GM19395 (cell line): Measurements from ENCODE around the gene TAF8.

Source experiments
- ATAC-seq: cut with Tn5 transposase; IDR thresholded peaks from one replicate; pipeline ENCODE4 v1.9.1; 2021; ENCODE audit warnings: mild to moderate bottlenecking, moderate library complexity; ENCODE audit not compliant: unreplicated experiment

TAF8 gene

DNA sequence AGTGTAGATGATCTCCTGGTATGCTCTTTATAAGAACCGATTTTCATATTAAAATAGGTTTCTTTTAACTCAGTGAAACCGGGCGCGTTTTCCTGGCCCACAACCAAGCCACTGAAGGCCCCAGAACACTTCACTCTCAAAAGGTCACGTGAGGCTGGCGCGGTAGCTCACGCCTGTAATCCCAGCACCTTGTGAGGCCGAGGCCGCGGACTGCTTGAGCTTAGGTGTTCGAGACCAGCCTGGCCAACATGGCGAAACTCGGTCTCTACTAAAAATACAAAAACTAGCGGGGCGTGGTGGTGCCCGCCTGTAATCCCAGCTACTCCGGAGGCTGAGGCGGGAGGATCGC, 402 bp upstream of the TAF8 start:
- ATAC-seq, result no peak

DNA sequence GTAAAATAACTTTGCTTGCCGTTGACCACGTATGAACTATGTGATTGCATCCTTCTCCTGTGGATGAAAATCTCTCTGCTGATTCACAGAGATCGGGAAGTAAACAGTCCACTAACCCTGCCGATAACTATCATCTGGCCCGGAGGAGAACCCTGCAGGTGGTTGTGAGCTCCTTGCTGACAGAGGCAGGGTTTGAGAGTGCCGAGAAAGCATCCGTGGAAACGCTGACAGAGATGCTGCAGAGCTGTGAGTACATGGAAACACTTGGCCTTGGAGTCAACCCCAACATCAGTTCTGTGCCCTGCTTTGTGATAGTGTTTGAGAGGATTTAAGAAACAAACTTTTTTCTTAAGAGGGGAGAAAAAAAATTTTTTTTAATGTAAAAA, 937 bp downstream of the TAF8 start:
- no peak for ATAC-seq

DNA sequence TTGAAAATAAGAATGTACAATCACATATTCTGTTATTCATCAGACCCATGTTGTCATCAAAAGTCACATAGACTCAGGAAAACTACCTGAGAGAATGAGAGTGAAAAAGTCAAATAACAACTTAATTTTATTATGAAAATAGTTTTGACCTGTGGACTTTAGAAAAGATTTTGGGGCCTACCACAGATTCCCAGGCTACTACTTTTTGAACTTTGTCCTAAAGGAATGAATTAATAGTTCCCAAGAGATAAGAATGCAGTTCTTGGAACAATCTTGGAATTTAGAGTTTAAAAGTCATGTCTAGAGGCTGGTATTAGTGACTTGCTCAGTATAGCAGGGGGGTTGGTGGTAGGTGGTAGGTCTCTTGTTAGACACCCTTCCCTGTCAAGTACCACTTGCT, 3.3 kb downstream of the TAF8 start:
- no peak for ATAC-seq

DNA sequence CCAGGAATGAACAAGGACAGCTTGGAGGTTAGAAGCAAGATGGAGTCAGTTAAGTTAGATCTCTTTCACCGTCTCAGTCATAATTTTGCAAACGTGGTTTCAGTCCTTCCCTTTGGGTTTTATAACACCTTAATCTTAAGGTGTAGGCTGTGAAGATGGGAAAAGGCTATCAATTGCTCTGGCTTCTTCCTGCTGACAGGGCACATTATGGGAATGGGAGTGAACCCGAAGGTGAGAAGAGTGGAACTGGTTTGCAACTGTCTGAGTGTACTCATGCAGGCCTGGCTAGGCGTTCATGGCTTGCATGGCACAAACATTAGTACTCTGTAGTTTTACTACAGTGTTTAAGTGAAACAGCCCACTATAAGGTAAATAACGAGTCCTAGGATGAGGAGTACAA, 9.4 kb downstream of the TAF8 start:
- ATAC-seq, result no peak

DNA sequence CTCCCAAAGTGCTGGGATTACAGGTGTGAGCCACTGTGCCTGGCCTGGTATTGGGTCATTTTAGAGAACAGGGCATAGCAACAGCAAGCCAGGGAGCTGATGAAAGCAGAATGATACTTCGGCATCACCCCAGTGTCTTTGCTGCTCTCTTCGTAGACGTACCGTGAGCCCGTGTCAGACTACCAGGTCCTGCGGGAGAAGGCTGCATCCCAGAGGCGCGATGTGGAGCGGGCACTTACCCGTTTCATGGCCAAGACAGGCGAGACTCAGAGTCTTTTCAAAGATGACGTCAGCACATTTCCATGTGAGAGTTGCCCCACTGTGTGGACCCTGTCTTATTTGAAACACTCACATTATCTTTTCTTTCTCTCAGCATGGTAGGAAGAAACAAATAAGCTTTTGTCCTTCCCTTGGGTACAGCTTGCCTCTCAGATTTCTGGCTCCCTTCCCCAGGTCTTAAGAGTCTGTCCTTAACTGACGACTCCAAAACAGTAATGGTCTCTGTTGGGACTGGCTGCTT, 15.9 kb downstream of the TAF8 start:
- ATAC-seq, result no peak

DNA sequence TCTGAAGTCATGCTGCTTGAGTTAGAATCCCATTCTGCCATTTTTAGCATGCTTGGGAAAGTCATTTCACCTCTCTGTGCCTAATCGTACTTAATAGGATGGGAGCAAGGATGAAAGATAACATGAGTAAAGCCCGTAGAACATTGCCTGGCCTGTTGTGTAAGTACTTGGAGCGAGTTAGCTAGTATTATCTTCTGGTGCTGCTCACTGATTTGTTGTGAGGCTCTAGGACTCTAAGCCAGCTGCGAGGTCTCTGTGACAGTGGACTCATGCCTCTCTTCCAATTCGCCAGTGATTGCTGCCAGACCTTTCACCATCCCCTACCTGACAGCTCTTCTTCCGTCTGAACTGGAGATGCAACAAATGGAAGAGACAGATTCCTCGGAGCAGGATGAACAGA, 17.8 kb downstream of the TAF8 start:
- ATAC-seq, result no peak

DNA sequence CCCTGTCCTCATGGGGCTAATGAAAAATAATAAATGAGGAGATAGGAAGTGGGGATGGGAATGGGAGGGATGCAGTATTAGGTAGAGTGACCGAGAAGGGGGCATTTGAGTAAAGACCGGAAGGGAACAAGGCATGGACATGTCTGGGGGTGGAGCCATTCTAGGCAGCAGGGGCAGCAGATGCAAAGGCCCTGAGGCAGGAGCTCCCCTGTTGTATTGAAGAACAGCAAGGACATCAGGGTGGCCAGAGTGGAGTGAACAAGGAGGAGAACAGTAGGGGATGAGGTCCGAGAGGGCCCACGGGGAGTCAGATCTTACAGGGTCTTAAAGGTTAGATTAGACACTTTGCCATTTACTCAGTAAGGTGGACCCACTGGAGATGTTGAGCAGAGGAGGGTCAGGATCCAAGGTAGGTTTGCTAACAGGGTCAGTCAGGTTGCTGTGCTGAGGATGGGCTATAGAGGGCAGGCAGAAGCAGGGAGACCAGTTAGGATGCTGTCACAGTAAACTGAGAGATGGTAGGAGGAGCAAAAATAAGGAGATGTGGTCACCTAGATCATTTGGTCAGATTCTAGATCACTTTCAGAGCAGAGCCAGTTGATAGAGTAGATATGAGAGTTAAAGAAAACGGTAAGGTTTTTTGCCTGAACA, 18.7 kb downstream of the TAF8 start:
- ATAC-seq, result no peak

DNA sequence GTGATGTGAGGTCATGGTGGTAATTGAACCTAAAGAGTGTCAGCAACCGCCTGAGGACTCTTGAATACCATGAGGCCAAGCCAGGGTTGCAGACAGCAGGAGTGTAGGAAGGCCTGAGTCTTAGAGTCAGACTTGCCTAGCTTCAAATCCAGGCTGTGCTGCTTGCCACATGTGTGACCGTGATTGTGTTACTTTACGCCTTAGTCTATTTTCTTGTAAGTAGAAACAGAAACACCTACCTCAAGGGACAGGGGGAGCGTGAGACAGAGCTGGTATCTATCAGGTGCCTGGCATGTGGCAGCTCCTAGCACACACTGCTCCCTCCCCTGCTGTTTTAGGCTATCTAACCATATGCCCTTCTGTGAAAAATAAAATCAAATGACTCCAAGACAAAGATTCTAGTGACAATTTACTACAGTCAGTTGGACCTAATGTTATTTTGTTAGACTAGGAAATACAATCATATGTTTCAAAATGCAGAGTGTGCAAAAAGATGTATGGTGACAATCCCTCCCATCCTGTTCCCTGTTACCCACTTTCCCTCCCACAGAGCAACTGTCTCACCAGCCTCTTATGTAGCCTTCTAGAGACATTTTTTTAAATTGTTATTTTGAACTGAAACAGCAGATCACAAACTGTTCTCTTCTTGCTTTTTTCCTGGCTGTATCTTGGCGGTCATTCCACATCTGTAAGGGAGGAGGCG, 21.7 kb downstream of the TAF8 start:
- no peak for ATAC-seq

DNA sequence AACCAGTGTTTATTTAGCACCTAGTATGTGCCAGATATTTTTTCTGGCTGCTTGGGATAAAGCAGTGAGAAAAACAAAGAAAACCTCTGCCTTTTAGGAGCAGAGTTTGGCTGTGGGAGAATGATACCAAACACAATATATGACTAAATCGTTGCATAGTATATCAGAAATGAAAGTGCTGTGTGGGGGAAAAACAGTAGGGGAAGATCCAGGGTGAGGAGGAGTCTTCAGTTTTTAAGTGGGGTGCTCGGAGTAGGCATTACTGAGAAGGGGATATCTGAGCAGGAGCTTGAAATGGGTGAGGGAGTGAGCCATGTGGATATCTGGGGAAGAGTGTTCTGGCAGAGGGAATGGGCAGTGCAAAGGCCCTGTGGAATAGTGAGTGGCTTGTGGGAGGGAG, 23.0 kb downstream of the TAF8 start:
- no peak for ATAC-seq

DNA sequence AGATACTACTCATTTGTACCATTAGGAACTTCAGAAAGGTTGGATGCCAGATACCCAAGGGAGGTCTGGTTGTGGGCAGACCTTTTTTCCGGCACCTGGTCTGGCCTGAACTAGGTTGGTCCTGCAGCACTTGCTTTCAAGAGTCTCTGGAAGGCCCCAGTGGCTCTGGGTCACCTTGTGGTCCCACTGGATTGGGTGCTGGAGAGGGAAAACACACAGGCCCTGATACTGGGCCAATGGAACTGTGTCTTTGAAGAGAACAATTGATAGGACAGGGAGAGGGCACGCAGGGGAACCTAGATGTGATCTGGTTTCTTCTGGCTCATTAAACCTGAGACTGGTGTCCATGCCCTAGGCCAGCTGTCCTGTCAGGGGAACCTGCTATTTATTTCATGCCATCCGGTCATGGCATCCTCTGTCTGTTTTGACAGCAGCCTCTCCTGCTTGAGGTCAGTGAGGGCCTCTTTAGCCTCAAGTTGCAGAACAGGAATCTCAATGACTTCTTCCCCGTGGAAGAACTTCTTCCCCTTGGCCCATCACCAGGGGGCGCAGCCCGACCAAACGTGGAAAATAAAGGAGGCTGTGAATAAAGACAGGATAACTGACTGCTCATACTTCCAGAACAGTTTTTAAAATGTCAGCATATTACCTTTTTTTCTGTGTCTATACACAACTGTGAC, 25.0 kb downstream of the TAF8 start:
- ATAC-seq, result no peak

DNA sequence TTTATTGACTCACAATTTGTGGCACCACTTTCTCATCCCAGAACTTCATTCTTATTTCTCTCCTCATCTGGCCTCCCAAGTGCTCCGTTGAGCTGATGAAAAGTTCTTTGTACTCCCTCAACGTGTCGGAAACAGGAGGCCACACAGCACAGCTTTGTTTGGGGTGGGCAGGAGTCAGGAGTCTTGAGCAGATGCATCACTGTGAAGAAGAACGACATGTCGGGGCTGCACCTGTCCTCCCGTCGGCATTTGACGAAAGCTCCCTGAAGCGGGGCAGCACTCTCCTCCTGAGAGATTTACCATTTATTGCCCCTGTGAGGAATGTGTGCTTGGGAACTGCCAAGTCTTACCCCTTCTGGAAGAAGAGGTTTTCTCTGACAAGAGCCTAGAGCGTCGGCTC, 28.1 kb downstream of the TAF8 start:
- no peak for ATAC-seq

DNA sequence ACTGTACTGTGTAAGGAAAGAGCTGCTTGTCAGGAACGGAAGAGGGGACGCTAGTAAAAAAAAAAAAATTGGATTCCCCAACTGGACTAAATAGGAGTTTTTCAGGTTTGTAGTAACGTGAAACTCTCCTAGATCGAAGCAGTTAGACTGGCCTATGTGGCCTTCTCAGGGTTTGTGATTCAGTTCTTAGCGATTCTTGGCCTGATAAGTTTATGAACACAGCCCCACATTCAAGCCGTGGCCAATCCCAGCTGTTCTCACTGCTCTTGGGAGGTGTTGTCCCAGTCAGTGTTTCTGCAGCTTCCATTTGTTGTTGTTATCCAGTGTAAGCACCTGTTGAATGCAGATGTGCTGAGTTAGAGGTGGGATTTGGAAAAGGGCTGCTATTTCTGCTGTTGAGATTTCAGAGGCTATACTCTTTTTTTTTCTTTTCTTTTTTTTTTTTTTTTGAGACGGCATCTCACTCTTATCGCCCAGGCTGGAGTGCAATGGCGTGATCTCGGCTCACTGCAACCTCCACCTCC, 29.7 kb downstream of the TAF8 start:
- ATAC-seq, result no peak

DNA sequence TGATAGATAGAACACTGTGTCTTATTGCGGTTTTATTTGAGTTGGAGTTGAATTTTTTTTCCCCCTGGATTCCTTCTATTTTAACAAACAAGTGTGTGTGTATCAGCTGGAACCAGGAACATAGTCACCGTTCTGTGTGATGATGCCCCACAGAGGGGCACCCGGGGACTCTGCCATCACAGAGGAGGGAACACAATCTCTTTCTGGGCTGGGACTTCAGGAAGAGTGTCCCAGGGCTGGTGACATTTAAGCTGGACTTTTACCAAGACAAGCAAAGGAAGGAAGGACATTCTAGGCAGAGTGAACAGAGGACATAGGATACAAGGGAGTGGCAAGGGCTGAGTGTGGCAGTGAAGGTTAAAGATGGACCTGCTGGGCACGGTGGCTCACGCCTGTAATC, 33.2 kb downstream of the TAF8 start:
- no peak for ATAC-seq

DNA sequence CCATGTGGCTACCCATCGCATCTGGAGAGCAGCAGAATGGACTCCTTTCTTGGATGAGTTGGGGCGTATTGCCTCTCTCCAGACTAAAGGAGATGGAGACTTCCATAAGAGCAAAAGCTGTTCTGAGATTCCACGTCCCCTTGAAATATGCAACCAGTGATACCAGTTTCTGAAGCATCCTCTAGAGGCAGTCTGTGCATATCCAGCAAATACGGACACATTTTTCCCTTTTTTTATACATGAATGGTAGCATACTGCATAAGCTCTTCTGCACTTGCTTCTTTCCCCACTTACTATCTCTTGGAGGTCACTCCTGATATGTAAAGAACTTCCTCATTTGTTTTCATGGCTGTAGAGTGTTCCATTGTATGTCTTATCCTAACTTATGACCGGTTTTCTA, 34.6 kb downstream of the TAF8 start:
- ATAC-seq, result no peak

DNA sequence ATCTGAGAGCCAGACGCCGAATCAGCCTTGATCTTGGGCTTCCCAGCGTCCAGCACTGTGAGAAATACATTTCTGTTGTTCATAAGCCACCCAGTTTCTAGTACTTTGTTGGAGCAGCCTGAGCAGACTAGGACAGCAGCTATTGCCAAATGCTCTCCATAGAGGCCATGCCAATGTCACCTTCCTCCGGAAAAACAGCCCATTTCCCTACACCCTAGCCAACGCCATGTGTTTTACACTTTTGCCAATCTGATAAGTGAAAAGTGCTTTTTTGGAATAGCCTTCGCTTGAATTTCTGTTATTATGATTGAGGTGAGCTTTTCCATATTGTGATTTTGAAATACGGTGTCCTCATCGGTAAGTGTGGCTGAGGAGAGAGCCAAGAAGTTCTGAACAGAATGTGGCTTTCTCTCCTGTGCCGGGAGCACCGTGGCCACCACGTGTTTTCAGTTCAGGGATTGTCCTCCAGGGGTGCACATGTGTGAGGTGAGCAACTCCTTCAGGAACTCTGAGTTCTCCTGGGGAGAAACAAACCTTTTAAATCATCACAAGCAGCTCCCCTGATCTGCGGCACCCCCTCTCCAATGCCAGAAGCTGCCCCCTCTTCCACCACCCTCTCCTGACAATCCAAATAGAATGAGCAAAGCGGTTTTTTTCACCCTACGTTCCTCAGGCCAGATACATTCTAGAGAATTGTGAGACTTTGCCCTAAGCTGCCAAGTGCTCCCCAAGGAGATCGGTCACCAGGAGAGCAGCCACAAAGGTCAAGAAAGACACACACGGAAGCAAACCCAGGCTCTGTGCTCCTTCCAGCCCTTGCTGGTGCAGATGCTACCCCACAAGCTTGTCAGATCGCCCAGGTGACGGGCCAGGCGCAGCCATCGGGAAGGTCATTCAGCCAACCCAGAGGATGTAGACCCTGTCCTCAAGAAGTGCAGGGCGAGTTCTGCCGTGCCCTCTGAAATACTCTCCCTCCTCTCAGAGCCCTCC, 36.0 kb downstream of the TAF8 start:
- ATAC-seq, result no peak

DNA sequence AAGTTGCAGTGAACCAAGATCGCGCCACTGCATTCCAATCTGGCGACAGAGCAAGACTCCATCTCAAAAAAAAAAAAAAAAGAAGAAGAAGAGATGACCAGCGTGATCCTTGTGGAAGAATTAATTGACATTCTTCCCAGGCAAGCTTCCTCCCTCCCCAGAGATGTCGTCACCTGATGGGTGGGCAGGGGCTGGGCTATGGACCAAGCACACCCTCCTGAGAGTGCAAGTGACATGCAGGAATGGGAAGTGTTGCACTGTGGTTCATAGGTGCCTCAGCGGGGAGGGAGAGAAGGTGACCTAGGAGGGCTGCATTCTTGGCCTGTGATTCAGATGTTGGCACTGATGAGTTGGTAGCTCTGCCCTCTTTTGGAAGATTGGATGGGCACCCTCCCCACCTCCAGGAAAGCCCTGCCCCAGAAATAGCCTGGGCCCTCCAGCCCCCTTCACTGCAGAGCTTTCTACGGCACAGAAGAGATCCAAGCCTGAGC, 37.8 kb downstream of the TAF8 start:
- no peak for ATAC-seq

DNA sequence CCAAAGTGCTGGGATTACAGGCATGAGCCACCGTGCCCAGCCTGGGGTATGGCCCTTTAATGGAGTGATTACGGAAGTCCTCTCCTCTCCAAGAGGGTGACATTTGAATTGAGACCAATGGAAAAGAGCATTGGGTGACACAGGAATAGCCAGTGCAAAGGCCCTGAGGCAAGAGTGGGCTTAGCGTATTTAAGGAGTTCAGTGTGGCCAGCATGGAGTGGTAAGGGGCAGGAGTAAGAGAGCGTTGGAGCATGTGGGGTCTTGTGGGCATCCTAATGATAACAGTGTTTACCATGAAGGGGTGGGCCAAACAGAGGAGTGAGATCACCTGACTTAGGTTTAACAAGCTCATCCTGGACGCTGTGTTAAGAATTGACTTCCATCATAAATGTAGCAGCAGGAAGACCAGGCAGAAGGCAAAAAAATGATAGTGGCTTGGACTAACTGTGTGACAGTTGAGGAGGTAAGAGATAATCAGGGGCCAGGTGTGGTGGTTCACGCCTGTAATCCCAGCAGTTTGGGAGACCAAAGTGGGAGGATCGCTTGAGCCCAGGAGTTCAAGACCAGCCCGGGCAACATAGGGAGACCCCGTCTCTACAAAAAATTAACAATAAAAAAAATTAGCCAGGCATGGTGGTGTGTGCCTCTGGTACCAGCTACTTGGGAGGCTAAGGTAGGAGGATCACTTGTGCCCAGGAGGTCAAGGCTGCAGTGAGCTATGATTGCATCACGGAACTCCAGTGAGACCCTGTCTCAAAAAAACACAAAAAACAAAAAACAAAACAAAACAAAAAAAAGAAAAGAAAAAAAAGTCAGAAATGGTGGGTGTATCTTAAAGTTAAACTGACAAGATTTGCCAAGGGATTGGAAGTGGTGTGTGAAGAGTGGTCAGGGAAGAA, 40.7 kb downstream of the TAF8 start:
- ATAC-seq, result no peak

DNA sequence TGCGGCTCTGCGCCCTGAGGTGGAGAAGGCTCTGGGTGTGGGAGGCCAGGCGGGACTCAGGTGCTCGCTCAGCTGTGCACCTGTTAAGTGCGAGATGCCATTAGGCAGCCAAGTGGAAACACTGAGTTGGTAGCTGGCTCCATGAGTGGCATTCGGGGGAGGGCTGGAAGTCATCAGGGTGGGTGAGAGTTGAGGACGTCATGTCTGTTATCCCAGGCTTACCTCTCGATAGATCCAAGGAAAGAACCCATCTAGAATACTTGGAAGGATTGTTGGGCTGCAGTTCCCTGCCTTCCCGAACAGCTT, 41.3 kb downstream of the TAF8 start:
- no peak for ATAC-seq

DNA sequence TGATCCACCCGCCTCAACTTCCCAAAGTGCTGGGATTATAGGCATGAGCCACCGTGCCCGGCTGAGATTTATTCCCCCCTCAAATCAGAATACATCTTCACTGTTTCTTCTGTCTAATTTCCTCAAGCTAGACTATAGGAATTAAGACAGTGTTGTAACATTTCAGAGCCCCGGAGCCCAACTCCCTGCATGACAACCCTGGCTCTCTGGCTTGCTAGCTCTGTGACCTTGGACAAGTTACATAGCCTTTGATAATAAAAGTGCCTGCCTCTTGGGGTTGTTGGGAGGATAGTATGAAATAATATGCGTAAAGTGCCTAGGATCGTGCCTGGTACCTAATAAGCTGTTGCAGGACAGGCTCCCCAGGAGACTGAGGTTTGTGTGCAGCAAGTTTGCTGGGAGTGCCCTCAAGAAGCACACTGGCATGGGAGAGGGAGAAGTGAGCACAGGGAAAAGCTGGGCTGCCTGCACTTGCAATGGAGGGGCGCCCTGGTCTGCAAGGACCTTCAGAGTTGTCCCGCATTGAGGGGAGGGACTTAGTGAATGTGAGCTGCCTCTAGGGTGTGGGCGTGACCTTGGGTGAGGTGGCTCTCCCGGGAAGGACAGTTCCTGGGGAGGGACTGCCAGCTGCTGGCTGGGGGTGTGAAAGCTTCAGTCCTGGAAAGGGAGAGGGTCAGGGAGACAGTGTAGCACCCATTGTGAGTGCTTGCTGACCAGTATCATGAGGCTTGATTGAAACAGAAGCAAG, 43.4 kb downstream of the TAF8 start:
- no peak for ATAC-seq
